ENCODE data around the gene CTTN.

Gene CTTN

DNA sequence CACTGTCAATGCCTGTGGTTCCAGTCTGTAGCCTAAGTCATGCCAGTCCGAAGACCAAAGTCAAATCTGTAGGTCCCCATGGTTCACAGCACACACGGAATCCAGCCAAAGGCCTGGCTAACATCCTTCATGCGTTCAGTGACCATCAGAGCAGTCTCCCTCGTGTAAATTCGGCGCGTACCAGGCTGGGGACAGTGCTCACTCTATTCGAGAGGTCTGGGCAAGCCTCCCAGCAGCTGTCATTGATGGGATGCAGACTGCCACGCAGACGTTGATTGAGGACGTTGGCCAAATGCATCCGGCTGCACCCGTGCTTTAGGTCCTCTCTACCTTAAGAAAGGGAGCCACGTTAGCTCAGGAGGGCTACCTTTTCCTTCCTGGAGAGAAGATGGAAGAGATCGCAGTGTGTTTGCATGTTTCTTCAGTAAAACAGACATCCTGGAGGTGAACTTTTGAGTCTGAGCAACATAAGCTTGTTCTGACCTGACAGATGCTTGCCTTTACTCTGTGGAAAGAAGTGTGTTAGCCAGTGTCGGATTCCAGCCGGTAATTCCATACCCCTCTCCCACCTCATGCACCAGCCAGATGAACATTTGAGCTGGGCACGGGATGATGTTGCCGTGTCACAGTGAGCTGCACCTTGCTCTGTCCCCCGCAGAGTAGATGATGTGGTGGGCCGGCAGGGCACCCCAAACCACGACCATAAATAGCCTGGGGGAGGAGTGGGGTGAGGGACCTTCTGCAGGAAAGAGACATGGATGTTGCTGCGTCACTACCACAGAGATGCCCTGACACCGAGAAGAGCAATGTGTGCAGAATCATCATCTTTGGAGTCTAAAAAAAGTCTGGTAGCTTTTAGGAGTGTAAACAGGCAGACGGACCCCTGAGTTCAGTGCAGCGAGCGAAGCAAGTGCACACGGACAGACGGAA lies 12.2 kb downstream of the CTTN start:
- no peak for DNase-seq

- DNase-seq = no peak
Measured at GRCh38 chr11:70411713-70412452, 13.6 kb downstream of the CTTN start.

GRCh38 chr11:70413151-70413550 lies 14.8 kb downstream of the CTTN start:
- no peak for DNase-seq

DNA sequence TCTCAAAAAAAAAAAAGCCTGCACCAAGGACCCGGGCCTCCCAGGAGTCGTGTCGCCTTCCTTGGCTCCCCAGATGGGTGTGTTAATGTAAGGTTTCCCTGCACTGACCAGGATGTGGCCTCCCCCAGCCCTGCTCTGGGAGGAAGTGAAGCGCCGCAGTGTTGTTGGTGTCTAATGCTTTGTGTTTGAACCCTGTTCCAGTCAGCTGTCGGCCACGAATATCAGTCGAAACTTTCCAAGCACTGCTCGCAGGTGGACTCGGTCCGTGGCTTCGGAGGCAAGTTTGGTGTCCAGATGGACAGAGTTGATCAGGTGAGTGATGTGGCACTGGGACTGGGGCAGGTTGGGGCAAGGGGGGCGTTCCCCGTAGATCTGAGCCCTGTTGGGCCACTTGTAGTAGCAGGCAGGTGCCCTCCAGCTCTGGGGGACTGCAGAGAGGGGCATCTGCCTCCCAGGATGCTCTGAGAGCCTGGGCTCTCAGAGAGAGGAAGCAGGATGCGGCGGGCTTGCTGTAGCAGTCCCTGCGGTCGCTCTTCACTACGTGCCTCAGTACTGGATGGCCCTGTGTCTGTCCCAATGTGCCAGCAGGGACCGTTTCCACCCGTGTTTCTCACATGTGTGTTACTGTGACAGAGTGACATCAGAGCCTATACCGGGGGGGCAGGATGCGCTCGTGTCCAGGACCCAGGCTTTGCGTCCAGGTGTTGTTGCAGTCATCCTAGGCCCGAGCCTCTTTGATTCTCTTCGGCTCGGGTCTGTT lies 16.2 kb downstream of the CTTN start:
- no peak for DNase-seq

DNA sequence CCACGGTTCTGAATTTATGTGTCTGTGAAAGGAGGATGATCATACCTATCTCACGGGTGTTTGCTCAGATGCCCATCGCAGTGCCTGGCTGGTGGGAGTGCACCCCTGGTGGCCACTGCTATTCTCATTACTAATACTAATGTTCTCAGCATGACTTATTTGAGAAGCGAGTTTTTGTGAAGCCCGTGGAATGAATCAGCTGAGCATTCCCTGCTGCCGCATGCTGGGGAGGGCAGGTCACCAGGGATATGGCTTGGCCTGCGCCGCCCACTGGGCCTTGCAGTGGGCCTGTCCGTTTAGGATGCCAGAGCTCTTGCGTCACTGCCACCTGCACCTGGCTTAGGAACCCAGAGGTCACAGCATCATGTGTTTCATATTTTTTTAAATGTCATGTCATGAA lies 16.9 kb downstream of the CTTN start:
- no peak for DNase-seq

DNA sequence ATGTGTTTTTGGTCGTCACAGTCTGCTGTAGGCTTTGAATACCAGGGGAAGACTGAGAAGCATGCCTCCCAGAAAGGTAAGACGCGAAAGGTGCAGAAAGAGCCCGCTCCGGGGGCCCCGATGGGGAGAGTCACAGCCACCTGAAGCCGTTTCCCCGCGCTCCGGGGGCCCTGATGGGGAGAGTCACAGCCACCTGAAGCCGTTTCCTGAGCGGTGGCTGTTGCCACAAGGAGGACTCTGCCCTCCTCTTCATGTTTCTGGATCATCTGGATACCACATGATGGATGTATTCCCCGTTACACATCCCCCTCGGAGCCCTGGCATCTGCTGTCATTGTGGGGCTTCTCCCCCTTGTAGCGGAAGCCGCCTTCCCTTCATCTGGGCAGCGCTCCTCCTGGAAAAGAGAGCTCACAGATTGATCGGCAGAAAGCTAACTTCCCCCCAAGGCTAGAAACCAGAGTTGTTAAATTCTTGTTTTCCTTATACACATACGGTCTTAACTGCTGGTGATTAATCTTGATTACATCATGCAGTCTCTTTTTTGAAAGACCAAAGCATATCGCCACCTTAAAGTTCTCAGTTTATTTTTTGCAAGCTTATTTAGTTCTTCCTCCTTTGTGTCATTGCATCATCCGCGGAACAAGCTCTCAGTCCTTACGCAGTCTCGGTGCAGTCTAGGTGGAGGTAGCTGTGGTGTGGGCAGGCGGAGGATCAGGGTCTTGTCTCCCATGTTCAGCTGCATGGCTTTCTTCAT lies 17.5 kb downstream of the CTTN start:
- no peak for DNase-seq

DNA sequence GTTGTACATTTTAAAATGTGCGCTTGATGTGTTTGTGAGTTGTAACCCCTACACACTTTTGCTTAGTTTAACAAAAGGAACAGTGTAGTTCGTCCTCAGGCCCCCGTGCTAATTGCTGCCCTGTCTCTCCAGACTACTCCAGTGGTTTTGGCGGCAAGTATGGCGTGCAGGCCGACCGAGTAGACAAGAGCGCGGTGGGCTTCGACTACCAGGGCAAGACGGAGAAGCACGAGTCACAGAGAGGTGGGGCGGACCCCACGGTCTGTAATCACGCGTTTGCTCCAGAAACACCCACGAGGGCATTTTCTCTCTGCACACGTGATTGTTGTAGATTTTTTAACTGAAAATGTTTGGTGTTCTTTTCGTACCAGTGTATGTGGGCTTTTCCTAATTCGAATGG lies 18.6 kb downstream of the CTTN start:
- no peak for DNase-seq

- no peak for DNase-seq
Measured at GRCh38 chr11:70418130-70418529, 19.8 kb downstream of the CTTN start.

GRCh38 chr11:70419307-70420007 lies 21.1 kb downstream of the CTTN start:
- no peak for DNase-seq

GRCh38 chr11:70420008-70420464 lies 21.7 kb downstream of the CTTN start:
- DNase-seq = no peak

DNA sequence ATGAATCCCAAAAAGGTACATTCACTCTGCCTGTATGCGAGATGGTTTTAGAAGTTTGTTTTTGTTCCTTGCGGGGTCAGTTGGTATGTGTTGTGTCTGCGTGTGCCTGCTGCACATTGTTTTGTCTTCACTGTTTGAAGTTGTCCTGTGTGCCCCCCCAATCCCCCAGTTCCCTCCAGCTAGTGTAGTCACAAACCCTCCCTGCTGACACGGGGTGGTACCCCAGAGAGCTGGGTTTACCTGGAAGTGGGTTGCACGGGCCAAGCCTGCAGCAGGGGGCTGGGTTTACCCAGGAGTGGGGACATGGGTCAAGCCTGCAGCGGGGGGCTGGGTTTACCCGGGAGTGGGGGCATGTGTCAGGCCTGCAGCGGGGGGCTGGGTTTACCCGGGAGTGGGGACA lies 22.2 kb downstream of the CTTN start:
- DNase-seq = no peak

GRCh38 chr11:70421123-70421522 lies 22.8 kb downstream of the CTTN start:
- no peak for DNase-seq

- no peak for DNase-seq
Measured at GRCh38 chr11:70422692-70423522, 24.6 kb downstream of the CTTN start.

DNA sequence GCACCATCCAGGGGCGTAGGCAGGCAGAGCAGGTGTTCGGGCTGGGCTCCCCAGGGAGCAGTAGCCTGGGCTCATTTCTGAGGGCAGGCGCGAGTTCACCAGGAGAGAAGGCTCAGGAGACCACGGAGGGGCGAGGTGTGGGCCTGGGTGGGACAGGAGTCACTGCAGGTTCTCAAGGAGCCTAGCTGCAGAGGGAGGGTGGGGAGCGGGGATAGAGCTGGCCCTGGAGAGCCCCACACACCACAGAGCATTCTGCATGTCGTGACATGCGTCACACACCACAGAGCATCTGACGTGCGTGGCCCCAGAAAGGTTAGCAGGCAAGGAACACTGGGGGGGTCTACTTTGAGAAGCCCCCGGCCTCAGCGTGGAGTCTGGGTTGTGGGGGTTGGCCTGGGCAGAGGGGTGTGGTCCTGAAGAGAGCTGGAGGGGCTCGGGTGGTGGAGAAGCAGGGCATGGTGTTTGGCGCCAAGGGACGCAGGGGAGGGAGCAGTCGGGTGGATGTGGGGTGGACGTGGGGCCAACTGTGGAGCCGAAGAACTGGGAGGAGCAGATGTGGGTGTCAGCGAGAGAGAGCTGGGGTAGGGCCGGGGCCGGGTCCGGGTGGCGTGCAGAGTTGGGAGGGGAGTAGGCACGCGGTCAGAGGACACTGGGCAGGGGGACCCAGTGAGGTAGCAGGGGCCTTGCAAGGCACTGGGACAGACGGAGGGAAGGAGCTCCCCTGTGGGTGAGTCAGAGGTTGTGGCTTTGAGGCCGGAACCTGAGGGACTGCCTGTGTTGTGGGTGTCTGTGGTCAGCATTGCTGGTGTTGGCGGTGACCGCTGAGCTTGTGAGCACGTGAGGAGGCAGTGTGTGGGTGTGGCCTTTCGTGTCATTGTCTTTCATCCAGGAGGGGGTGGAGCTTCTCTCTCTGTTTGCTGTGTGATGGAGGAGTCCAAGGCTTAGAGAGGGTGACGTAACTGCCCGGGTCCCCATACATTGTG lies 25.5 kb downstream of the CTTN start:
- no peak for DNase-seq

- DNase-seq = no peak
Measured at GRCh38 chr11:70424765-70425344, 26.5 kb downstream of the CTTN start.

DNA sequence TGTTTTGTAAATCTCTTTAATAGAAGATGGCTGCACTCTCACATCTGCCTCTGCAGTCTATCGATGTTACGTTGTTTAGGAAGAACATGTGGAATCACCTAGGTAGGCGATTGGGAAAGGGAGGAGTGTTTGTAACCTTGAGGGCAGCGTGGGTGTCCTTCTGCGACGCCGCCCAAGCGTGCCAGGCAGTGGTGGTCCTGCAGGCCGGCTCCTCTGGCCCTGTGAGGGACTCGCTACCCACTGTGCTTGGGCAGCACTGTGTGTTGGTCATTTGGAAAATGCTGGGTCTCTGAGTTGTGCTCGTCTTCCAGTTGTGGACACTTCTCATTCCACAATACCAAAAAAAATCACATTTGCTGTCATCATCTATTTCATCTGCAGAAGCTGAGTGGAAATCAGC lies 29.1 kb downstream of the CTTN start:
- DNase-seq = no peak

DNA sequence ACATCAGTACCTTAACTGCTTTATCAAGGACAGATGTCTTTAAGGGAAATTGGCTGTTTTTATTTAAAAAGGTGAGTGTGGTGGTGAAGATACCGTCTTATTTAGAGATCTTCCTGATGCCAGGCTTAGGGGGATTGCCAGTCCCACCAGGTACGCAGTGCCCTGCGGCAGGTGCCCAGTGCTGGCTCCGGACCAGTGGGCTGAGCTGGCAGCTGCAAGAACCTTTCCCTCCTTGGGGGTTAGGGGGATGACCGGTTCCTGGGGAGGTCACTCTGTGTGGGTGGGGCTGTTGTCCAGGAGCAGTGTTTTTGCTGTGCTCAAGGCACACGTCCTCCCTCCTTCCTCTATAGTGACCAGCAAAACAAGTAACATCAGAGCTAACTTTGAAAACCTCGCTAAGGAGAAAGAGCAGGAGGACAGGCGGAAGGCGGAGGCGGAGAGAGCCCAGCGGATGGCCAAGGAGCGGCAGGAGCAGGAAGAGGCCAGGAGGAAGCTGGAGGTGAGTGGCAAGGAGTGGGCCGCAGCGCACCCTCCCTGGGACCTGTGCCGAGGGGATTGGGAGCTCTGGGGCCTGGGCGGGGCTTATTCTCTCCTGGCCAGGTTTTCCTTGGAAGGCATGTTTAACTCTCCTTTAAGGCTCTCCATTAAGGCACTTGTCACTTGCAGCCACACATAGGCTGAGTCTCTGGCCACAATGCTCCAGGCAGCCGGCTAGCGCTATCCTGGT lies 30.5 kb downstream of the CTTN start:
- DNase-seq = no peak

DNA sequence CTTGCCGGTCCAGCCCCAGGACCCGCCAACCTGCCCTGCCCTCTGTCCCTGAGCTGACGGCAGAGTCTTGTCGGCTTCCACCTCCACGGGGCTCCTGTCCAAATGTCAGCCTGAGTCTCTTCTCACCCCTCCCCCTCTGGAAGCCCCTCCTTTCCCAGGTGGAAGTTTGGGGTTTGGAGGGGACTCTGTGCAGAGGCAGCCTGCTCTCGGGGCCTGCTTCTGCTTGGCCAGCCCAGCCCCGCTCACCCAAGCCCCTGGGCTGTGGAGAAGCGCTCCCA lies 31.0 kb downstream of the CTTN start:
- no peak for DNase-seq
